ENCODE data around the gene C14orf132.

Gene C14orf132

GRCh38 chr14:96042248-96042930, 3.2 kb downstream of the C14orf132 start:
- no peak for DNase-seq (ENCODE audit: low spot score)
- no peak for TF ChIP-seq CTCF (IDR thresholded peaks at IDR 0.05; ENCODE audit: extremely low read depth, missing control alignments)

GRCh38 chr14:96046630-96047029, 7.5 kb downstream of the C14orf132 start:
- no peak for TF ChIP-seq CTCF (IDR thresholded peaks at IDR 0.05; ENCODE audit: extremely low read depth, missing control alignments)
- DNase-seq (ENCODE audit: low spot score), result no peak

GRCh38 chr14:96047101-96047500, 7.9 kb downstream of the C14orf132 start:
- no peak for DNase-seq (ENCODE audit: low spot score)
- no peak for TF ChIP-seq CTCF (IDR thresholded peaks at IDR 0.05; ENCODE audit: extremely low read depth, missing control alignments)

- DNase-seq (ENCODE audit: low spot score), result no peak
- TF ChIP-seq CTCF (IDR thresholded peaks at IDR 0.05; ENCODE audit: extremely low read depth, missing control alignments), result no peak
These were observed 10.8 kb downstream of the C14orf132 start for GRCh38 chr14:96049932-96050331.

- no peak for DNase-seq (ENCODE audit: low spot score)
- TF ChIP-seq CTCF (IDR thresholded peaks at IDR 0.05; ENCODE audit: extremely low read depth, missing control alignments), result no peak
These were observed 11.3 kb downstream of the C14orf132 start for GRCh38 chr14:96050482-96050881.

GRCh38 chr14:96051231-96051630, 12.1 kb downstream of the C14orf132 start:
- no peak for DNase-seq (ENCODE audit: low spot score)
- TF ChIP-seq CTCF (IDR thresholded peaks at IDR 0.05; ENCODE audit: extremely low read depth, missing control alignments), result no peak

- TF ChIP-seq CTCF (IDR thresholded peaks at IDR 0.05; ENCODE audit: extremely low read depth, missing control alignments), result peak; percentile 14
- peak; percentile 39 for DNase-seq (ENCODE audit: low spot score)
These were observed 12.7 kb downstream of the C14orf132 start for GRCh38 chr14:96051642-96052540.
